ENCODE measurements around the gene GALNT10. TPM values are rescaled to one million over a fixed set of nuclear protein-coding genes. Genes with fewer than 3 reads are reported as not detected.

GALNT10 gene
- total and polyA plus RNA-seq, 2 donors (not counting 1 experiment from before 2014, with no cell fraction given): 18.3 to 35.8 TPM

- Histone ChIP-seq H4K20me1 (ENCODE audit: control insufficient read depth, extremely low read depth, insufficient read depth, low read length) (no peaks in the 10 kb centered on the region), H3K36me3 (ENCODE audit: control insufficient read depth, insufficient read depth, low read length) (no peaks in the 10 kb centered on the region), H3K79me2 (ENCODE audit: control insufficient read depth, insufficient read depth, low read length) (no peaks in the 10 kb centered on the region), H3K27me3 (ENCODE audit: control insufficient read depth, insufficient read depth, low read length) (no peaks in the 10 kb centered on the region), H3K4me3 (replicated peaks in 1 of 4; ENCODE audit: control extremely low read depth in 1 of 4, insufficient read depth in 1 of 4, low read depth in 3 of 4, low read length in 4 of 4) (no peak overlapping the region), H3K27ac (ENCODE audit: insufficient read depth, low read length) (no peak overlapping the region), H3K9ac (ENCODE audit: insufficient read depth, low read length) (no peak overlapping the region), H3K4me2 (ENCODE audit: extremely low read depth, insufficient read depth, low read length) (peak overlapping the region; percentile 40), H3K9me3 (ENCODE audit: control insufficient read depth, insufficient read depth, low read depth, low read length) (no peaks in the 10 kb centered on the region), H3K4me1 (ENCODE audit: control insufficient read depth, extremely low read depth, insufficient read depth, low read length) (peaks cover 20% of the 10 kb centered on the region), H2AFZ (ENCODE audit: low read length) (no peak overlapping the region)
- DNase-seq (ENCODE audit: low read depth in 2 of 2): peak; percentile 53 to 91
- TF ChIP-seq EZH2 (IDR thresholded peaks at IDR 0.05; ENCODE audit: low read length, missing control alignments): no peak
- no peak for TF ChIP-seq CTCF (conservative IDR thresholded peaks at IDR 0.05 in 1 of 2, IDR thresholded peaks at IDR 0.05 in 1 of 2; ENCODE audit: low read depth in 1 of 2, low read length in 2 of 2)
These were observed 97.6 kb downstream of the GALNT10 start for GRCh38 chr5:154288145-154288544.

GRCh38 chr5:154291917-154292316 lies 101.4 kb downstream of the GALNT10 start:
- H3K27me3 ChIP-seq (ENCODE audit: control insufficient read depth, insufficient read depth, low read length): no peaks in the 10 kb centered on the region
- H3K36me3 ChIP-seq (ENCODE audit: control insufficient read depth, insufficient read depth, low read length): no peaks in the 10 kb centered on the region
- DNase-seq (ENCODE audit: low read depth in 2 of 2): no peak
- no peak overlapping the region for H3K4me2 ChIP-seq (ENCODE audit: extremely low read depth, insufficient read depth, low read length)
- H3K9ac ChIP-seq (ENCODE audit: insufficient read depth, low read length): no peak overlapping the region
- TF ChIP-seq EZH2 (IDR thresholded peaks at IDR 0.05; ENCODE audit: low read length, missing control alignments) (no peak), CTCF (conservative IDR thresholded peaks at IDR 0.05 in 1 of 2, IDR thresholded peaks at IDR 0.05 in 1 of 2; ENCODE audit: low read depth in 1 of 2, low read length in 2 of 2) (no peak)
- no peaks in the 10 kb centered on the region for H3K9me3 ChIP-seq (ENCODE audit: control insufficient read depth, insufficient read depth, low read depth, low read length)
- H3K79me2 ChIP-seq (ENCODE audit: control insufficient read depth, insufficient read depth, low read length): no peaks in the 10 kb centered on the region
- no peak overlapping the region for H2AFZ ChIP-seq (ENCODE audit: low read length)
- no peak overlapping the region for H3K27ac ChIP-seq (ENCODE audit: insufficient read depth, low read length)
- H3K4me1 ChIP-seq (ENCODE audit: control insufficient read depth, extremely low read depth, insufficient read depth, low read length): peaks cover 9% of the 10 kb centered on the region
- H3K4me3 ChIP-seq (replicated peaks in 1 of 4; ENCODE audit: control extremely low read depth in 1 of 4, insufficient read depth in 1 of 4, low read depth in 3 of 4, low read length in 4 of 4): no peak overlapping the region
- no peaks in the 10 kb centered on the region for H4K20me1 ChIP-seq (ENCODE audit: control insufficient read depth, extremely low read depth, insufficient read depth, low read length)

- DNase-seq (ENCODE audit: low read depth in 2 of 2): no peak
- no peak overlapping the region for H3K27ac ChIP-seq (ENCODE audit: insufficient read depth, low read length)
- no peaks in the 10 kb centered on the region for H3K27me3 ChIP-seq (ENCODE audit: control insufficient read depth, insufficient read depth, low read length)
- no peaks in the 10 kb centered on the region for H3K79me2 ChIP-seq (ENCODE audit: control insufficient read depth, insufficient read depth, low read length)
- H4K20me1 ChIP-seq (ENCODE audit: control insufficient read depth, extremely low read depth, insufficient read depth, low read length): no peaks in the 10 kb centered on the region
- no peaks in the 10 kb centered on the region for H3K36me3 ChIP-seq (ENCODE audit: control insufficient read depth, insufficient read depth, low read length)
- TF ChIP-seq EZH2 (IDR thresholded peaks at IDR 0.05; ENCODE audit: low read length, missing control alignments) (no peak), CTCF (conservative IDR thresholded peaks at IDR 0.05 in 1 of 2, IDR thresholded peaks at IDR 0.05 in 1 of 2; ENCODE audit: low read depth in 1 of 2, low read length in 2 of 2) (no peak)
- H3K4me1 ChIP-seq (ENCODE audit: control insufficient read depth, extremely low read depth, insufficient read depth, low read length): no peaks in the 10 kb centered on the region
- no peak overlapping the region for H3K9ac ChIP-seq (ENCODE audit: insufficient read depth, low read length)
- H3K9me3 ChIP-seq (ENCODE audit: control insufficient read depth, insufficient read depth, low read depth, low read length): no peaks in the 10 kb centered on the region
- H3K4me2 ChIP-seq (ENCODE audit: extremely low read depth, insufficient read depth, low read length): no peak overlapping the region
- no peak overlapping the region for H2AFZ ChIP-seq (ENCODE audit: low read length)
- H3K4me3 ChIP-seq (replicated peaks in 1 of 4; ENCODE audit: control extremely low read depth in 1 of 4, insufficient read depth in 1 of 4, low read depth in 3 of 4, low read length in 4 of 4): no peak overlapping the region
These were observed 102.7 kb downstream of the GALNT10 start for GRCh38 chr5:154293219-154293618.

Data from fibroblast of lung (primary cell).